A204.1 (cell line): Measurements from ENCODE around the gene EOMES.

ENCODE experiments used
- FAIRE-seq: peaks from 2 replicates; lab custom pipeline; 2012; peaks lifted over from hg19 to GRCh38; lab: Jason Lieb, UNC

EOMES gene

GRCh38 chr3:27680517-27681246 lies 41.4 kb downstream of the EOMES start:
- no peak for FAIRE-seq

DNA sequence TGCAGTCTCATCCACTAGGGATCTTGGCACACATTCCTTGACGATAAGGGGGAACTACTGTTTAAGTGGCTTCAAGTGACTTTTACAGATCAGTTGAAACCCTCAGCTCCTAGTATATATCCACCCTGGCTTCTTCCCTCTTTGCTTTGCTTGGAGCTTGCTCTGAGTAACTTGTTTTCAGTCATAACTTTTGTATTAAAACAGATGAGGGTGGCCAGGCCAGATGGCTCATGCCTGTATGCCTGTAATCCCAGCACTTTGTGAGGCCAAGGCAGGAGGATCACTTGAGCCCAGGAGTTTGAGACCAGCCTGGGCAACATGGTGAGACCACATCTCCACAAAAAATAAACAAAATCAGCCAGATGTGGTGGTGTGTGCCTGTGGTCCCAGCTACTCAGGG lies 42.4 kb downstream of the EOMES start:
- FAIRE-seq, result no peak

DNA sequence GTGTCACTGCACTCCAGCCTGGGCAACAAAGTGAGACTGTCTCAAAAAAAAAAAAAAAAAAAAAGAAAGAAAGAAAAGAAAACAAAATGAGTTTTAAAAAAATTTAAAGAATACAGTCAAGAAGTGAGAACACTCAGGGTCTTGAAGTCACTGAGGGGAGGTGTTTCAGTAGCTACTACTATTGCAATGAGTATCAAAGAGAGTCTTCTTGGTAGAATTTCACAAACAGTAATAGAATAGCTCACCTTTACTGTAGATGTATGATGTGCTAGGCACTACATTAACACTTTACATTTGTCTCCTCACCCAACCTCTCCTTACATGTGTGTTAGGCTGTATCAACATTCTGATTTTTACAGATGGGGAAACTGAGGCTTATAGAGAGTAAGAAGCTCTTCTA lies 43.9 kb downstream of the EOMES start:
- FAIRE-seq, result no peak

- no peak for FAIRE-seq
Measured at GRCh38 chr3:27677565-27677964, 44.6 kb downstream of the EOMES start.

DNA sequence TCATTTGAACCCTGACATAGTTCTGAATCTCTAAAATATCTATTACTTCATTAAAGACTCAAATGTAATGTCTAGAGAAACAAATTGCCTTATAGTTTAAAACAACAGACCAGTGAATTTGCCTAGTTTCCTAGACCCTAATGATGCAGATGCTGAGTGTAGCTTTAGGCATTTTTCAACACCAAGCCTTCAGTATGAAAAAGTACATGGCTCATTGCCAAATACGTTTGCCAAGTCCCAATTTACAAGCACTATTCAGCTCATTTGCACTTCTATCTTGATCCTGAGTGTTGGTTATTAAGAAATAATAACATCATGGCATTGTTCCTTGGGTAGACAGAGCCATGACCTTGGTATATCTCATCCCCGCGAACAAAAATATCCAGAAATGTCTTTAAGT lies 46.8 kb downstream of the EOMES start:
- FAIRE-seq, result no peak

- no peak for FAIRE-seq
Measured at GRCh38 chr3:27673701-27674100, 48.4 kb downstream of the EOMES start.

DNA sequence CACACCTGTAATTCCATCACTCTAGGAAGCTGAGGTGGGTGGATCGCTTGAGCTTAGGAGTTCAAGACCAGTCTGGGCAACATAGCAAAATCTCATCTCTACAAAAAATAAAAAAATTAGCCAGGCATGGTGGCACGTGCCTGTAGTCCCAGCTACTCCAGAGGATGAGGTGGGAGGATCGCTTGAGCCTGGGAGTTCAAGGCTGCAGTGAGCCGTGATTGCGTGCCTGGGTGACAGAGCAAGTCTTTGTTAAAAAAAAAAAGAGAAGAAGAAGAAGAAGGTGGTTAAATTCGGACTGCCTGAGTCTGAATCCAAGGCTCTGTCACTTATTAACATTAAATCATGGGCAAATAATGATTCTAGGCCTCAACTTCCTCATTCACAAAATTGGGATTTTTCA lies 51.0 kb downstream of the EOMES start:
- no peak for FAIRE-seq

DNA sequence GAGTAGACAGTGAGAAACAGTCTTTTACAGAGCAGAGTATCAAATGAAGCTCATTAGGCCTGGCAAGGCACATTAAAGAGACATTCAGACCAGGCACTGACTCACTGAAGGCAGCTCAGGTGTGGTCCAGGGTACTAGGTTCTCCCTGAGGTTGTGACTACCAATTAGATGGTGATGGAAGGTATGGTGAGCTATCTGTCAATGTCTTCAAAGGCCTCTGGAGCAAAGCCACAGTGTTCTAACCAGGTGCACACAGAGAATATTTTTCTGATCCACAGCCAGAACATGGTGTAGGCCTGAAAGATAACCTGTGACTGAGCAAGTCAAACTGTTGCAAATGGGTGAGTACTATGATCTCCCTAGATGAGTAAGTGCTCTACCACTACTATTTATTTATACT lies 51.5 kb downstream of the EOMES start:
- no peak for FAIRE-seq

DNA sequence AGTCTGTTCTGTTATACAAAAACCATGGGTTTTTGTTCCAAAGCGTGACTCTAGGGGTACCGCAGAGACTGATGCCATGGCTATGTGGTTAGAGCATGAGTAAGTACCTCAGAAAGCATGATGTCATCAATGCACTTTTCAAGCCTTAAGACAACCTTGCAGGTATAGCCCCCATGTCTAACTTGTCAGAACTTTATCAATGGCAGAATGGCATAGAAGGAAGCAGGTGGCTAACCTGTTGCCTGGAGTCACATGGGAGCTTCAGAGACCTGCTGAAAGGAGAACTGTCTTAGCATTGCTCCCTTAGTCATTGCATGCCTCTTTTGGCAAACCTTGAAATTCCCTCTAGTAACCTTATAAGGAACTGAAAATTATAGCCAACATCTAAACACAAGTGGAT lies 52.5 kb downstream of the EOMES start:
- FAIRE-seq, result no peak

DNA sequence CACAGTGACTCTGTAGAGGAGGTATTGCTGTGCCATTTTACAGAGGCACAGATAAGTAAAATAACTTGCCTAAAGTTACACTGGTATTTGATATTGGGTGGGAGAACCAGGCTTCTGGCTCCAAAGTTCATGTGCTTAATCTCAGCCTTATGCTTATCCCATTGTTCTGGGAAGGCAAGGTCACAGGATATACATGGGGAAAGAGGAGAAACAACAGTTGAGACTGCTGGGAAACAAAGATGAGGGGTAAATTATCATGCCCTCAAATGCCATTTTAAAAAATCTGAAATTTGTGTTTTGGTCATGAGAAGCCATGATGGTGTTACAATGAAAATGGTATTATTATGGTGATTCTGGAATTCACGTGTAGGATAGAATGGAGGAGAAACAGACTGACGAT lies 54.4 kb downstream of the EOMES start:
- FAIRE-seq, result no peak

DNA sequence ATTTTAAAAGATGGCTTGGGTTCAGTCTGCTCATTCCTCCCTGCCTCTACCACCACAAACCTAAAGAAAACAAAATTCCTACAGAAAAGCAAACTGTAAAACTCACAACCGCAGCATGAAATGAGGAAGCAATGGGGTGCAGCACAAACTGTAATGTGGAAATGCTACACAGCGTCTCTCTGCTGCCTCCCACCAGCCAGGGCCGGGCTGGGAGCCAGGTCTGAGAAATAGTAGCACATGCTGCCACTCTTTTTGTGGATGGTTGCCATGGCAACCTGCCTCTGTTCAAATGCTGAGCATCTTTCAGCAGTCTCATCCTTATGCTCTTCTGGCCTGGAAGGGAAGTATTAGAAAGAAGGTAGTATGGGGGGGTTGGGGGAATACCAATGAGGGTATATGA lies 55.4 kb downstream of the EOMES start:
- FAIRE-seq, result no peak

DNA sequence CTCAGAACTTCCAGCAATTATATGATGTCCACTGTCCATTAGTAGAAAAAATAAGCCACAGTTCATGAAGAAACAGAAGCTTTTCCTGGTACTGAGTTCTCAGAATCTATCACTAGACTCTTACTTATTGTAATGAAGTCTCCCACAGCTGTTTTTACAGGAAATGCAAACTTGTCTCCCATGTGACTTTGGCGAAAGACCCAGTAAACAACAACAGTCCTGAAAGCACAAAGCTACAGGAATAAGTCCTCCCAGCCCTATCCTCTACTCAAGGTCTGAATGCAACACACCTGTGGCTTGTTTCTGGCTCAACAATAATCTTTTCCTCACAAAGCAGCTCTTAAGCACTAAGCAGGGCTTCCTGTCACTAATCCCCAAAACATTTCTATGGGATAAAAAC lies 55.9 kb downstream of the EOMES start:
- no peak for FAIRE-seq
